GM12878 (cell line): Measurements from ENCODE around the gene FAM72A. TPM values are rescaled to one million over a fixed set of nuclear protein-coding genes. Genes with fewer than 3 reads are reported as not detected.
"Not testable (repeated sequence)": the region's sequence is repeated elsewhere in the genome, so short reads cannot be mapped to it uniquely, and the experiment has no call there.

Experiments
- ATAC-seq: fragments of 200-7000 bp; cut with Tn5 transposase; 3 replicates; pipeline ENCODE4 v1.9.1; 2020; ENCODE audit warnings: mild to moderate bottlenecking, moderate library complexity
- BruUV-seq: library from RNA; stranded (reverse); fragments of 400-500 nt; replicated peaks from 2 replicates; lab custom pipeline; 2021; lab: Mats Ljungman, UMichigan
- CTCF ChIA-PET: fragments of 300-600 bp; sonication (Branson Sonifier 250); formaldehyde crosslinking; extraction: SDS; loops from one replicate; lab custom pipeline; 2021; ENCODE audit warnings: inconsistent platforms; lab: Yijun Ruan, JAX
- POLR2A ChIA-PET: fragments of 350-600 bp; formaldehyde crosslinking; extraction: SDS; loops from one replicate; lab custom pipeline; 2021; ENCODE audit warnings: inconsistent platforms; lab: Charles Lee
- RAD21 ChIA-PET: fragments of 300-600 bp; sonication (Branson Sonifier 250); formaldehyde crosslinking; loops from one replicate; lab custom pipeline; 2023; ENCODE audit warnings: antibody characterized with exemption; ENCODE audit not compliant: unreplicated experiment; lab: Charles Lee
- SMC1A ChIA-PET: fragments of 300-600 bp; sonication (Branson Sonifier 250); formaldehyde crosslinking; loops from one replicate; lab custom pipeline; 2023; ENCODE audit not compliant: unreplicated experiment, uncharacterized antibody; lab: Charles Lee
- DNase-seq: peaks from one replicate; pipeline ENCODE4 v3.0.0-alpha.2; 2011; ENCODE audit warnings: low read depth, low spot score
- FAIRE-seq: peaks from 3 replicates; lab custom pipeline; 2011; peaks lifted over from hg19 to GRCh38; lab: Jason Lieb, UNC
- H2AFZ ChIP-seq: 2 replicates; pipeline ENCODE4 v1.6.0; 2011; ENCODE audit warnings: low read depth, low read length, control low read depth; ENCODE audit not compliant: control insufficient read depth
- H3K27ac ChIP-seq: 2 replicates; pipeline ENCODE4 v1.5.1; 2011; ENCODE audit warnings: control low read depth; ENCODE audit not compliant: control insufficient read depth, insufficient read depth
- H3K27me3 ChIP-seq, 2 experiments: replicated peaks in 1 of 2; 2 replicates each; pipeline versions ENCODE4 v1.6.0 to v1.6.1; 2011; ENCODE audit warnings: low read length in 1 of 2; ENCODE audit not compliant: control insufficient read depth in 2 of 2, insufficient read depth in 2 of 2
- H3K36me3 ChIP-seq, 2 experiments: 2 replicates each; pipeline ENCODE4 v1.5.1; 2011; ENCODE audit warnings: low read length in 1 of 2; ENCODE audit not compliant: control insufficient read depth in 2 of 2, insufficient read depth in 2 of 2
- H3K4me1 ChIP-seq: 2 replicates; pipeline ENCODE4 v1.6.1; 2011; ENCODE audit warnings: mild to moderate bottlenecking, low read length, moderate library complexity, mixed read lengths; ENCODE audit not compliant: control insufficient read depth, insufficient read depth
- H3K4me2 ChIP-seq: 2 replicates; pipeline ENCODE4 v1.6.0; 2011; ENCODE audit warnings: control low read depth; ENCODE audit not compliant: control insufficient read depth, insufficient read depth
- H3K4me3 ChIP-seq: fragments of 200-600 bp; sonication (generic); 2 replicates; pipeline ENCODE4 v1.5.1; 2016
- H3K79me2 ChIP-seq: 2 replicates; pipeline ENCODE4 v1.6.0; 2011; ENCODE audit warnings: low read length; ENCODE audit not compliant: control insufficient read depth, insufficient read depth
- H3K9ac ChIP-seq: 2 replicates; pipeline ENCODE4 v1.8.0; 2011; ENCODE audit warnings: low read length, control low read depth, mixed read lengths; ENCODE audit not compliant: control insufficient read depth, insufficient read depth
- H3K9me3 ChIP-seq: replicated peaks from 3 replicates; pipeline ENCODE4 v1.5.1; 2011; ENCODE audit warnings: mild to moderate bottlenecking, low read length; ENCODE audit not compliant: control insufficient read depth, insufficient read depth
- H4K20me1 ChIP-seq: 2 replicates; pipeline ENCODE4 v1.6.0; 2011; ENCODE audit not compliant: control insufficient read depth, insufficient read depth
- WGBS: methylation state at CpG from one replicate; pipeline ENCODE4 v1.1.6; 2016; ENCODE audit warnings: low lambda C conversion rate; ENCODE audit not compliant: insufficient replicate concordance, insufficient coverage; ENCODE audit errors: missing lambda C conversion rate; 5-methylcytosine and 5-hydroxymethylcytosine counted together
- in situ Hi-C: fragments of 300-500 bp; cut with MboI; formaldehyde crosslinking; loops from 9 replicates; pipeline ENCODE4 v1.14.3; 2018; ENCODE audit warnings: mixed read lengths
- intact Hi-C: fragments of 100-400 bp; cut with micrococcal nuclease; formaldehyde crosslinking; loops from one replicate; pipeline ENCODE4 v1.14.2; 2022; ENCODE audit not compliant: unreplicated experiment
- polyA plus RNA-seq, 11 experiments: library from polyadenylated mRNA; depleted of rRNA in 4 of 11; unstranded in 6 of 11; stranded (reverse) in 5 of 11; fragments of >200 nt; fragmentation: Nextera tagmentation in 4 of 11; fragmentation: Illumina TruSeq in 1 of 11; extraction: Ambion mirVana in 4 of 11; extraction: Trizol in 1 of 11; gene quantifications; 1 replicate in 1 of 11; 2 replicates in 10 of 11; pipeline versions ENCODE4 v1.2.1 to v1.2.3, GENCODE V29; 2011 to 2016; ENCODE audit warnings: inconsistent platforms in 2 of 11, missing spikeins in 2 of 11, low read depth in 1 of 11
- total RNA-seq, 4 experiments: library from RNA; depleted of rRNA in 3 of 4; stranded (reverse); fragments of >200 nt in 3 of 4; fragmentation: Illumina TruSeq in 1 of 4; extraction: Trizol in 1 of 4; gene quantifications; 2 replicates each; pipeline versions ENCODE4 v1.2.1 to v1.2.3, GENCODE V29; 2013 to 2021
- TF ChIP-seq, protein P1 (sequence below): fragments of 450-650 bp; IDR thresholded peaks from 2 replicates; pipeline ENCODE4 v1.6.1; 2016; ENCODE audit warnings: mild to moderate bottlenecking

FAM72A gene
- total and polyA plus RNA-seq, 10 of the 15 experiments (the other 5 are each of a cell fraction or from before 2014, with no cell fraction given): 7.5 to 36.7 (median 18.6) TPM

- in situ Hi-C loops, H3K27ac ChIP-seq, CTCF ChIA-PET, H3K9me3 ChIP-seq, H3K9ac ChIP-seq, H3K36me3 ChIP-seq, H3K4me1 ChIP-seq, H3K79me2 ChIP-seq, H3K27me3 ChIP-seq, SMC1A ChIA-PET, DNase-seq, BruUV-seq, H3K4me3 ChIP-seq, RAD21 ChIA-PET, H2AFZ ChIP-seq, intact Hi-C loops, H4K20me1 ChIP-seq, ATAC-seq, FAIRE-seq, POLR2A ChIA-PET: not testable (repeated sequence)
- H3K4me2 ChIP-seq: 0 out of 2 replicates have a peak overlapping the region, but pooled peaks have one; percentile 25
- no CpG with 5 or more reads among the region's 25 CpGs for WGBS
These were observed 1.5 kb upstream of the FAM72A start for GRCh38 chr1:206204159-206204511.

DNA sequence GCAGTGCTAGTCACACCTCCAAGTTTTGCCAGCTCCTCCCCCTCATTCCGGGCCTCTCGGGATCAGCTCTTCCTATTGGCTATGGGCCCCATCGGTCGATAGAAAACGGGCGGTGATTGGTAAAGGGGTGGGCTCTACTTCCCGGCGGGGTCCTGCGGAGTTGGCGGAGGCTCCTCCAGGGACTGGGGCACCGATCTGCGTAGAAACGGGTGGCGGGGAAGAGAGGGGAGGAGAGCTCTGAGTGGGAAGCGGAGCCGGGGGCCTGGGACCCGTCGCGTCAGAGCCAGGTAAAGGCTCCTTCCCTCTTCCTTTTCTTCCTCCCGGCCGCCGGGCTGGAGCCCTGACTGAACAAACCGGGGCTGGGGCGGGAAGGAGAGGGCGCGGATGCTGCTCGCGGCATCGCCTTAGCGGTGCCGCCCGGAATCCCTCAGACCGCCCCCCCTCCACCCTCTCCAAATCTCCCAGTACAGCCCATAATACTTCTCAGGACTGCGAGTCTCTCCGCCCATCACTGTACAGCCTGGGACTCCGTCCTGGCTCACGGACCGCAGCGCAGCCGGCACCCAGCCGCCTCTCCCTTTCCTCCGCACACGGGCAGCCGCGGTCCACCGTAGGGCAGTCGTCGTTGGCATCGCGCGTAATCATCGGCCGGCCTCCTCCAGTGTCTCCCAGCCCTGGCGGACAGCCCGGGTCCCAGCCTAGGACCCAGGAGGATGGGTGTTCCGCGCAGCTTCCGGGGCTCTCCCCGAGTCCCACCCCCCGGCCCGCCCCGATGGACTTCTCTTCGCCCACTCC lies 922 bp upstream of the FAM72A start, which contains the start of gene SRGAP2:
TSS of gene SRGAP2 (plus strand) at position 178 of the 795 bp plus-strand sequence. CDS start 2,430 bp downstream, outside the sequence.
- H3K27me3 ChIP-seq, intact Hi-C loops, FAIRE-seq, H3K79me2 ChIP-seq, H3K27ac ChIP-seq, SMC1A ChIA-PET, RAD21 ChIA-PET, H3K4me1 ChIP-seq, POLR2A ChIA-PET, H3K9ac ChIP-seq, H4K20me1 ChIP-seq, DNase-seq, in situ Hi-C loops, H3K36me3 ChIP-seq, H3K9me3 ChIP-seq, CTCF ChIA-PET: not testable (repeated sequence)
- BruUV-seq: TSS peak; percentile 63
- WGBS: 1% methylated on average over 25 of the region's 63 CpGs
- Histone ChIP-seq H3K4me3 (peak within 1 kb of the TSS; percentile 46; the same call in 1 of the 2 replicates), H3K4me2 (0 out of 2 replicates have a peak within 1 kb of the TSS, but pooled peaks have one; percentile 25), H2AFZ (peak within 1 kb of the TSS; percentile 44)
- TF ChIP-seq, protein P1, sequence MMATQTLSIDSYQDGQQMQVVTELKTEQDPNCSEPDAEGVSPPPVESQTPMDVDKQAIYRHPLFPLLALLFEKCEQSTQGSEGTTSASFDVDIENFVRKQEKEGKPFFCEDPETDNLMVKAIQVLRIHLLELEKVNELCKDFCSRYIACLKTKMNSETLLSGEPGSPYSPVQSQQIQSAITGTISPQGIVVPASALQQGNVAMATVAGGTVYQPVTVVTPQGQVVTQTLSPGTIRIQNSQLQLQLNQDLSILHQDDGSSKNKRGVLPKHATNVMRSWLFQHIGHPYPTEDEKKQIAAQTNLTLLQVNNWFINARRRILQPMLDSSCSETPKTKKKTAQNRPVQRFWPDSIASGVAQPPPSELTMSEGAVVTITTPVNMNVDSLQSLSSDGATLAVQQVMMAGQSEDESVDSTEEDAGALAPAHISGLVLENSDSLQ: peak; percentile 44; the same call in 1 of the 2 replicates
- ATAC-seq: peak; percentile 80

DNA sequence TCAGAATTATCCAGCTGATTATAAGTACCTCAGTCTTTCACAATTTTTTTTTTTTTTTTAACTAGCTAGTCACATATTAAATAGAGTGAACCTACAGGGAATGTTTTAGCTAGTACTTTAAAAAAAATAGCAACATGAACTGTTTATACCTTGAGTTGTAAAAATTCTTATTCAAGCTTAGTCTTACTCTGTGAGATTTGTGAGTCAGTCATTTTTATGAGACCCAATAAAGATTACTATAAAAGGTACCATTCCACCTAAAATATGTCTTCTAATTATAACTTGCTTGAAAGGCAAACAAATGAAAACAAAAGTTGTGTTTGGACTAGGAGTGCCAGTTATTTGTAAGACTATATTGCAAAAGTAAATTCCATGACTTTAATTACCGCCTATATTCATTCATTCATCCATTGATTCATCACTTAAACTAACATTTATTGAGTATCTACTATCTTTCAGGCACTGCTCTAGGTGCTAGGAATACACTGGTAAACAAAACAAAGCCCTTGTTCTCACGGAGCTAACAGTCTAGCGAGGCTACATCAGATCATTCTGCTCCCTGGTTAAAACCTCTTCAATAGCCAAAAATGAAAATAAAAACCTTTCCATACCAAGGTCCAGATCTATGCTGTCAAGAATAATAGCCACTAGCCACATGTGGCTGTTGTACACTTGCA lies 5.8 kb downstream of the FAM72A start:
- RAD21 ChIA-PET, H3K4me1 ChIP-seq, H3K9ac ChIP-seq, DNase-seq, CTCF ChIA-PET, H3K27me3 ChIP-seq, H2AFZ ChIP-seq, FAIRE-seq, POLR2A ChIA-PET, H4K20me1 ChIP-seq, intact Hi-C loops, SMC1A ChIA-PET, ATAC-seq, H3K79me2 ChIP-seq, H3K9me3 ChIP-seq, in situ Hi-C loops, BruUV-seq, H3K4me3 ChIP-seq, H3K36me3 ChIP-seq, H3K4me2 ChIP-seq, H3K27ac ChIP-seq: not testable (repeated sequence)
- WGBS: 96% methylated on average over 2 of the region's 3 CpGs
